Measurements from ENCODE around the gene SPINT1. TPM values are rescaled to one million over a fixed set of nuclear protein-coding genes. Genes with fewer than 3 reads are reported as not detected.

The SPINT1 gene
- total and polyA plus RNA-seq, 2 of the 13 experiments (the other 11 are each of a cell fraction or from before 2014, with no cell fraction given) = 0.49 to 2.5 TPM

GRCh38 chr15:40873694-40874561, 30.1 kb downstream of the SPINT1 start, which contains the start of gene RHOV (continued):
- TF ChIP-seq HNRNPK (IDR thresholded peaks at IDR 0.05; ENCODE audit: low read depth, low read length, poor library complexity, severe bottlenecking) = no peak
- TF ChIP-seq, protein P1, sequence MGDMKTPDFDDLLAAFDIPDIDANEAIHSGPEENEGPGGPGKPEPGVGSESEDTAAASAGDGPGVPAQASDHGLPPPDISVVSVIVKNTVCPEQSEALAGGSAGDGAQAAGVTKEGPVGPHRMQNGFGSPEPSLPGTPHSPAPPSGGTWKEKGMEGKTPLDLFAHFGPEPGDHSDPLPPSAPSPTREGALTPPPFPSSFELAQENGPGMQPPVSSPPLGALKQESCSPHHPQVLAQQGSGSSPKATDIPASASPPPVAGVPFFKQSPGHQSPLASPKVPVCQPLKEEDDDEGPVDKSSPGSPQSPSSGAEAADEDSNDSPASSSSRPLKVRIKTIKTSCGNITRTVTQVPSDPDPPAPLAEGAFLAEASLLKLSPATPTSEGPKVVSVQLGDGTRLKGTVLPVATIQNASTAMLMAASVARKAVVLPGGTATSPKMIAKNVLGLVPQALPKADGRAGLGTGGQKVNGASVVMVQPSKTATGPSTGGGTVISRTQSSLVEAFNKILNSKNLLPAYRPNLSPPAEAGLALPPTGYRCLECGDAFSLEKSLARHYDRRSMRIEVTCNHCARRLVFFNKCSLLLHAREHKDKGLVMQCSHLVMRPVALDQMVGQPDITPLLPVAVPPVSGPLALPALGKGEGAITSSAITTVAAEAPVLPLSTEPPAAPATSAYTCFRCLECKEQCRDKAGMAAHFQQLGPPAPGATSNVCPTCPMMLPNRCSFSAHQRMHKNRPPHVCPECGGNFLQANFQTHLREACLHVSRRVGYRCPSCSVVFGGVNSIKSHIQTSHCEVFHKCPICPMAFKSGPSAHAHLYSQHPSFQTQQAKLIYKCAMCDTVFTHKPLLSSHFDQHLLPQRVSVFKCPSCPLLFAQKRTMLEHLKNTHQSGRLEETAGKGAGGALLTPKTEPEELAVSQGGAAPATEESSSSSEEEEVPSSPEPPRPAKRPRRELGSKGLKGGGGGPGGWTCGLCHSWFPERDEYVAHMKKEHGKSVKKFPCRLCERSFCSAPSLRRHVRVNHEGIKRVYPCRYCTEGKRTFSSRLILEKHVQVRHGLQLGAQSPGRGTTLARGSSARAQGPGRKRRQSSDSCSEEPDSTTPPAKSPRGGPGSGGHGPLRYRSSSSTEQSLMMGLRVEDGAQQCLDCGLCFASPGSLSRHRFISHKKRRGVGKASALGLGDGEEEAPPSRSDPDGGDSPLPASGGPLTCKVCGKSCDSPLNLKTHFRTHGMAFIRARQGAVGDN (CRISPR knock-in tag; IDR thresholded peaks at IDR 0.05) = peak; percentile 80
- TF ChIP-seq SRY (CRISPR knock-in tag; IDR thresholded peaks at IDR 0.05) = no peak
- no peak for TF ChIP-seq ZFP41 (CRISPR knock-in tag; IDR thresholded peaks at IDR 0.05; ENCODE audit: borderline replicate concordance)
- no peak for TF ChIP-seq SMAD9 (CRISPR knock-in tag; IDR thresholded peaks at IDR 0.05)
- TF ChIP-seq MTF2 (CRISPR knock-in tag; IDR thresholded peaks at IDR 0.05; ENCODE audit: borderline replicate concordance) = peak; percentile 86; the same call in 1 of the 2 replicates
- 0 out of 2 replicates have a peak, but pooled peaks have one; percentile 18 for TF ChIP-seq TAF1 (CRISPR knock-in tag; IDR thresholded peaks at IDR 0.05)
- 0 out of 2 replicates have a peak, but pooled peaks have one; percentile 44 for TF ChIP-seq HOXD1 (CRISPR knock-in tag; IDR thresholded peaks at IDR 0.05)
- TF ChIP-seq REST (IDR thresholded peaks at IDR 0.05; ENCODE audit: borderline replicate concordance in 1 of 2, low read depth in 1 of 2, low read length in 2 of 2) = no peak
- TF ChIP-seq, protein P2, sequence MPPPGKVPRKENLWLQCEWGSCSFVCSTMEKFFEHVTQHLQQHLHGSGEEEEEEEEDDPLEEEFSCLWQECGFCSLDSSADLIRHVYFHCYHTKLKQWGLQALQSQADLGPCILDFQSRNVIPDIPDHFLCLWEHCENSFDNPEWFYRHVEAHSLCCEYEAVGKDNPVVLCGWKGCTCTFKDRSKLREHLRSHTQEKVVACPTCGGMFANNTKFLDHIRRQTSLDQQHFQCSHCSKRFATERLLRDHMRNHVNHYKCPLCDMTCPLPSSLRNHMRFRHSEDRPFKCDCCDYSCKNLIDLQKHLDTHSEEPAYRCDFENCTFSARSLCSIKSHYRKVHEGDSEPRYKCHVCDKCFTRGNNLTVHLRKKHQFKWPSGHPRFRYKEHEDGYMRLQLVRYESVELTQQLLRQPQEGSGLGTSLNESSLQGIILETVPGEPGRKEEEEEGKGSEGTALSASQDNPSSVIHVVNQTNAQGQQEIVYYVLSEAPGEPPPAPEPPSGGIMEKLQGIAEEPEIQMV (CRISPR knock-in tag; IDR thresholded peaks at IDR 0.05; ENCODE audit: low read depth) = 0 out of 2 replicates have a peak, but pooled peaks have one; percentile 36
- TF ChIP-seq NFKB2 (CRISPR knock-in tag; IDR thresholded peaks at IDR 0.05; ENCODE audit: borderline replicate concordance) = peak; percentile 51; the same call in 1 of the 2 replicates
- TF ChIP-seq MEIS2 (CRISPR knock-in tag; IDR thresholded peaks at IDR 0.05) = 0 out of 2 replicates have a peak, but pooled peaks have one; percentile 49
- no peak for TF ChIP-seq TRIM24 (CRISPR knock-in tag; IDR thresholded peaks at IDR 0.05)
- no peak for TF ChIP-seq ZNF44 (CRISPR knock-in tag; IDR thresholded peaks at IDR 0.05)
- peak; percentile 42; the same call in 1 of the 2 replicates for TF ChIP-seq ZNF788 (CRISPR knock-in tag; IDR thresholded peaks at IDR 0.05; ENCODE audit: borderline replicate concordance)
- TF ChIP-seq MIER3 (CRISPR knock-in tag; IDR thresholded peaks at IDR 0.05; ENCODE audit: borderline replicate concordance) = no peak
- peak; percentile 10 for TF ChIP-seq YY1 (IDR thresholded peaks at IDR 0.05; ENCODE audit: insufficient read depth, insufficient replicate concordance, low read depth, low read length)
- TF ChIP-seq SP5 (CRISPR knock-in tag; IDR thresholded peaks at IDR 0.05; ENCODE audit: borderline replicate concordance, low read depth) = 0 out of 2 replicates have a peak, but pooled peaks have one; percentile 6
- 0 out of 2 replicates have a peak, but pooled peaks have one; percentile 38 for TF ChIP-seq ZNF430 (CRISPR knock-in tag; IDR thresholded peaks at IDR 0.05)
